Esophagus muscularis mucosa (tissue), 4 donors: Measurements from ENCODE around the gene GSG1L.

Experiments
- EP300 ChIP-seq: sonication (generic); formaldehyde crosslinking; IDR thresholded peaks from one replicate; pipeline ENCODE4 v1.6.1; 2017; ENCODE audit warnings: antibody characterized with exemption
- POLR2A ChIP-seq: fragments of 450-650 bp; IDR thresholded peaks from one replicate; pipeline ENCODE4 v1.6.1; 2017; ENCODE audit warnings: antibody characterized with exemption, moderate library complexity, mild to moderate bottlenecking, low read depth
- POLR2AphosphoS5 ChIP-seq, 2 donors: sonication (generic); formaldehyde crosslinking; IDR thresholded peaks; one replicate each; pipeline ENCODE4 v1.6.1; 2017; ENCODE audit warnings: antibody characterized with exemption in 2 of 2
- TF ChIP-seq, protein P1 (sequence below), 3 experiments: fragments of 200-600 bp in 2 of 3; fragments of 450-650 bp in 1 of 3; sonication (generic) in 2 of 3; IDR thresholded peaks; one replicate each; pipeline ENCODE4 v1.5.1; 2017 to 2019; ENCODE audit warnings: antibody characterized with exemption in 3 of 3, mild to moderate bottlenecking in 2 of 3, moderate library complexity in 1 of 3

DNA sequence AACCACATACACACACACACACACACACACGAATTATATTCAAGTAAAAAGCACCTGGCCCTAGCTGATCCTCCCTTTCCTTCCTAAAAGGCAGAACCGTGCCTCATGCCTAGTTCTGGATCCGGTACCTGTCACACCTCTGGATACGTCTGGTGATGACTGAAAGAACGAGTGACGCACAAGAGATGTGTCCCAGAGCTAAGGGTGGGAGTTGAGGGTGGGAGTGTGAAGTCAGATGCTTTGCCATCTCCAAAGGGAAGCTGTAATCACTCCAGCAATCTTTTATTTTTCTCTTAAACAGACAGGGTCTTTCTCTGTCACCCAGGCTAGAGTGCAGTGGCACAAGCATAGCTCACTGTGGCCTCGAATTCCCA lies 26.5 kb upstream of the GSG1L start:
- TF ChIP-seq POLR2A (no peak), EP300 (no peak), POLR2AphosphoS5 (IDR thresholded peaks at IDR 0.05) (no peak)
- TF ChIP-seq, protein P1, sequence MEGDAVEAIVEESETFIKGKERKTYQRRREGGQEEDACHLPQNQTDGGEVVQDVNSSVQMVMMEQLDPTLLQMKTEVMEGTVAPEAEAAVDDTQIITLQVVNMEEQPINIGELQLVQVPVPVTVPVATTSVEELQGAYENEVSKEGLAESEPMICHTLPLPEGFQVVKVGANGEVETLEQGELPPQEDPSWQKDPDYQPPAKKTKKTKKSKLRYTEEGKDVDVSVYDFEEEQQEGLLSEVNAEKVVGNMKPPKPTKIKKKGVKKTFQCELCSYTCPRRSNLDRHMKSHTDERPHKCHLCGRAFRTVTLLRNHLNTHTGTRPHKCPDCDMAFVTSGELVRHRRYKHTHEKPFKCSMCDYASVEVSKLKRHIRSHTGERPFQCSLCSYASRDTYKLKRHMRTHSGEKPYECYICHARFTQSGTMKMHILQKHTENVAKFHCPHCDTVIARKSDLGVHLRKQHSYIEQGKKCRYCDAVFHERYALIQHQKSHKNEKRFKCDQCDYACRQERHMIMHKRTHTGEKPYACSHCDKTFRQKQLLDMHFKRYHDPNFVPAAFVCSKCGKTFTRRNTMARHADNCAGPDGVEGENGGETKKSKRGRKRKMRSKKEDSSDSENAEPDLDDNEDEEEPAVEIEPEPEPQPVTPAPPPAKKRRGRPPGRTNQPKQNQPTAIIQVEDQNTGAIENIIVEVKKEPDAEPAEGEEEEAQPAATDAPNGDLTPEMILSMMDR (IDR thresholded peaks at IDR 0.05), result no peak
